Measurements from ENCODE around the gene KNDC1.

Gene KNDC1

GRCh38 chr10:133189726-133190125, 29.7 kb downstream of the KNDC1 start:
- WGBS: 94% methylated on average over 11 of the region's 14 CpGs
- Histone ChIP-seq H2BK15ac (ENCODE audit: low read depth, poor library complexity, severe bottlenecking) (no peak overlapping the region), H3K14ac (ENCODE audit: low read length in 2 of 2) (no peak overlapping the region), H3K4me1 (ENCODE audit: control insufficient read depth, insufficient read depth, low read depth, low read length) (peaks cover 2% of the 10 kb centered on the region), H3K9me3 (ENCODE audit: control insufficient read depth, low read length) (peaks cover 7% of the 10 kb centered on the region), H3K27me3 (ENCODE audit: control insufficient read depth in 1 of 2, insufficient read depth in 1 of 2, low read length in 2 of 2) (peaks cover 0 to 32% of the 10 kb centered on the region in 2 experiments), H3K4ac (ENCODE audit: low read depth in 1 of 2, low read length in 2 of 2) (no peak overlapping the region), H4K91ac (ENCODE audit: low read length) (no peak overlapping the region), H3K23ac (ENCODE audit: low read length in 2 of 2) (no peak overlapping the region), H3K36me3 (ENCODE audit: control insufficient read depth in 1 of 2, insufficient read depth in 2 of 2, low read depth in 1 of 2, low read length in 2 of 2) (no peaks in the 10 kb centered on the region), H3K27ac (ENCODE audit: low read length, poor library complexity, severe bottlenecking) (no peak overlapping the region), H2AFZ (ENCODE audit: low read depth, low read length) (no peak overlapping the region), H3K9ac (ENCODE audit: low read length) (no peak overlapping the region), H3K4me2 (ENCODE audit: low read length, poor library complexity, severe bottlenecking) (no peak overlapping the region), H2AK5ac (ENCODE audit: low read length, severe bottlenecking) (no peak overlapping the region), H2BK5ac (ENCODE audit: low read depth, low read length, poor library complexity, severe bottlenecking) (no peak overlapping the region), H2BK12ac (ENCODE audit: low read length in 2 of 2) (no peak overlapping the region), H4K8ac (ENCODE audit: low read length) (no peak overlapping the region), H3K4me3 (ENCODE audit: insufficient read depth in 1 of 2, low read depth in 1 of 2, low read length in 2 of 2) (no peak overlapping the region), H2BK120ac (ENCODE audit: low read depth, low read length) (no peak overlapping the region), H3K18ac (ENCODE audit: low read depth in 1 of 2, low read length in 2 of 2) (no peak overlapping the region), H3K79me1 (replicated peaks; ENCODE audit: low read length, poor library complexity, severe bottlenecking) (no peaks in the 10 kb centered on the region)
- no peak for DNase-seq

GRCh38 chr10:133190225-133190624, 30.2 kb downstream of the KNDC1 start:
- no peak overlapping the region for H2AK5ac ChIP-seq (ENCODE audit: low read length, severe bottlenecking)

DNA sequence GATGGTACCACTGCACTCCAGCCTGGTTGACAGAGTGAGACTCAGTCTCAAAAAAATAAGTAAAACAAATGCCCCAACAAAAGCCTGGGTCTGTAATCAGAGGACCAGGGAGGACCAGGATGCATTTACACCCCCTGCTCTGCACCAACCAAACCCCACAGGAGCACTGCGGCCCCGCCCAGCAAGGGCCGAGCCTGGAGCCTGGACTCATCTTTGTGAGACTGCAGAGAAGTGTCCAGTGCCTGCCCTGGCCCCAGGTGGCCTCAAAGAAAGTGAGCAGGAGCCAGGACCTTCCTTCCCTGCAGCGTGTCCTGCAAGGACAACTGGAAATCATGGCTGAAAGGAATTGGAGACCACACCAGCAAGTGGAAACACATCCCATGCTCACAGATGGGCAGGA, 31.6 kb downstream of the KNDC1 start:
- no peak overlapping the region for H3K4me3 ChIP-seq (ENCODE audit: insufficient read depth in 1 of 2, low read depth in 1 of 2, low read length in 2 of 2)
- H3K36me3 ChIP-seq (ENCODE audit: control insufficient read depth in 1 of 2, insufficient read depth in 2 of 2, low read depth in 1 of 2, low read length in 2 of 2): no peaks in the 10 kb centered on the region
- 77% methylated on average over 4 of the region's 4 CpGs for WGBS
- H2BK120ac ChIP-seq (ENCODE audit: low read depth, low read length): no peak overlapping the region
- H3K9ac ChIP-seq (ENCODE audit: low read length): no peak overlapping the region
- no peak overlapping the region for H2AFZ ChIP-seq (ENCODE audit: low read depth, low read length)
- H3K27me3 ChIP-seq (ENCODE audit: control insufficient read depth in 1 of 2, insufficient read depth in 1 of 2, low read length in 2 of 2): peaks cover 0 to 25% of the 10 kb centered on the region in 2 experiments
- no peaks in the 10 kb centered on the region for H3K79me1 ChIP-seq (replicated peaks; ENCODE audit: low read length, poor library complexity, severe bottlenecking)
- peaks cover 3% of the 10 kb centered on the region for H3K4me1 ChIP-seq (ENCODE audit: control insufficient read depth, insufficient read depth, low read depth, low read length)
- no peak overlapping the region for H2BK12ac ChIP-seq (ENCODE audit: low read length in 2 of 2)
- peaks cover 7% of the 10 kb centered on the region for H3K9me3 ChIP-seq (ENCODE audit: control insufficient read depth, low read length)
- no peak overlapping the region for H4K91ac ChIP-seq (ENCODE audit: low read length)
- no peak overlapping the region for H3K18ac ChIP-seq (ENCODE audit: low read depth in 1 of 2, low read length in 2 of 2)
- no peak overlapping the region for H2AK5ac ChIP-seq (ENCODE audit: low read length, severe bottlenecking)
- no peak overlapping the region for H3K4me2 ChIP-seq (ENCODE audit: low read length, poor library complexity, severe bottlenecking)
- H3K23ac ChIP-seq (ENCODE audit: low read length in 2 of 2): no peak overlapping the region
- no peak overlapping the region for H4K8ac ChIP-seq (ENCODE audit: low read length)
- H3K27ac ChIP-seq (ENCODE audit: low read length, poor library complexity, severe bottlenecking): no peak overlapping the region
- no peak overlapping the region for H2BK5ac ChIP-seq (ENCODE audit: low read depth, low read length, poor library complexity, severe bottlenecking)
- no peak for DNase-seq
- no peak overlapping the region for H3K14ac ChIP-seq (ENCODE audit: low read length in 2 of 2)
- H3K4ac ChIP-seq (ENCODE audit: low read depth in 1 of 2, low read length in 2 of 2): no peak overlapping the region
- H2BK15ac ChIP-seq (ENCODE audit: low read depth, poor library complexity, severe bottlenecking): no peak overlapping the region

More at GRCh38 chr10:133190225-133190624, 30.2 kb downstream of the KNDC1 start:
- no peak overlapping the region for H2BK12ac ChIP-seq (ENCODE audit: low read length in 2 of 2)
- no peak overlapping the region for H3K18ac ChIP-seq (ENCODE audit: low read depth in 1 of 2, low read length in 2 of 2)
- no peak overlapping the region for H2AFZ ChIP-seq (ENCODE audit: low read depth, low read length)
- H2BK120ac ChIP-seq (ENCODE audit: low read depth, low read length): no peak overlapping the region
- no peak overlapping the region for H3K14ac ChIP-seq (ENCODE audit: low read length in 2 of 2)
- H2BK5ac ChIP-seq (ENCODE audit: low read depth, low read length, poor library complexity, severe bottlenecking): no peak overlapping the region
- peaks cover 2% of the 10 kb centered on the region for H3K4me1 ChIP-seq (ENCODE audit: control insufficient read depth, insufficient read depth, low read depth, low read length)
- H3K36me3 ChIP-seq (ENCODE audit: control insufficient read depth in 1 of 2, insufficient read depth in 2 of 2, low read depth in 1 of 2, low read length in 2 of 2): no peaks in the 10 kb centered on the region
- H2BK15ac ChIP-seq (ENCODE audit: low read depth, poor library complexity, severe bottlenecking): no peak overlapping the region
- H3K9ac ChIP-seq (ENCODE audit: low read length): no peak overlapping the region
- peaks cover 7% of the 10 kb centered on the region for H3K9me3 ChIP-seq (ENCODE audit: control insufficient read depth, low read length)
- no peak overlapping the region for H4K8ac ChIP-seq (ENCODE audit: low read length)
- no peak overlapping the region for H3K27ac ChIP-seq (ENCODE audit: low read length, poor library complexity, severe bottlenecking)
- no peak overlapping the region for H3K4me3 ChIP-seq (ENCODE audit: insufficient read depth in 1 of 2, low read depth in 1 of 2, low read length in 2 of 2)
- no peak overlapping the region for H4K91ac ChIP-seq (ENCODE audit: low read length)
- no peak overlapping the region for H3K23ac ChIP-seq (ENCODE audit: low read length in 2 of 2)
- H3K79me1 ChIP-seq (replicated peaks; ENCODE audit: low read length, poor library complexity, severe bottlenecking): no peaks in the 10 kb centered on the region
- no peak overlapping the region for H3K4me2 ChIP-seq (ENCODE audit: low read length, poor library complexity, severe bottlenecking)
- WGBS: 94% methylated on average over 10 of the region's 10 CpGs
- peaks cover 0 to 32% of the 10 kb centered on the region in 2 experiments for H3K27me3 ChIP-seq (ENCODE audit: control insufficient read depth in 1 of 2, insufficient read depth in 1 of 2, low read length in 2 of 2)
- no peak for DNase-seq
- H3K4ac ChIP-seq (ENCODE audit: low read depth in 1 of 2, low read length in 2 of 2): no peak overlapping the region

DNA sequence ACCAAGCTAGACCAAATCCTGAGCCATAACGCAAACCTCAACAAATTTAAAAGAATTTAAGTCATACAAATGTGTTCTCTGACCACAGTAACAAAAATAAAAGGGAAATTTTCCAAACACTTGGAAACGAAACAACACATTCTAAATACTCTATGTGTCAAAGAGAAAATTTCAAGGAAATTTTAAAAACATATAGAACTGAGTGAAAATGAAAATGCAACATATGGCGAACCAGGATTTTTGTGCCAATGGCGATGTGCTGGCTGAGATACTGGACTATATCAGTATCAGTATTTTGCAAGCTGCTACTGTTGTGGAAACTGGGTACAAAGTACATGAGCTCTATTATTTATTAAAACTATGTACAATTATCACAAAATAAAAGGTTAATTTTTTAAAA, 34.1 kb downstream of the KNDC1 start:
- no peak overlapping the region for H2BK120ac ChIP-seq (ENCODE audit: low read depth, low read length)
- H4K8ac ChIP-seq (ENCODE audit: low read length): no peak overlapping the region
- WGBS: 94% methylated on average over 3 of the region's 4 CpGs
- no peaks in the 10 kb centered on the region for H3K79me1 ChIP-seq (replicated peaks; ENCODE audit: low read length, poor library complexity, severe bottlenecking)
- H3K14ac ChIP-seq (ENCODE audit: low read length in 2 of 2): no peak overlapping the region
- H2AFZ ChIP-seq (ENCODE audit: low read depth, low read length): no peak overlapping the region
- no peak overlapping the region for H2BK5ac ChIP-seq (ENCODE audit: low read depth, low read length, poor library complexity, severe bottlenecking)
- H3K18ac ChIP-seq (ENCODE audit: low read depth in 1 of 2, low read length in 2 of 2): no peak overlapping the region
- no peak overlapping the region for H2BK15ac ChIP-seq (ENCODE audit: low read depth, poor library complexity, severe bottlenecking)
- H3K9me3 ChIP-seq (ENCODE audit: control insufficient read depth, low read length): peaks cover 7% of the 10 kb centered on the region
- no peak overlapping the region for H2AK5ac ChIP-seq (ENCODE audit: low read length, severe bottlenecking)
- peaks cover 0 to 16% of the 10 kb centered on the region in 2 experiments for H3K27me3 ChIP-seq (ENCODE audit: control insufficient read depth in 1 of 2, insufficient read depth in 1 of 2, low read length in 2 of 2)
- H3K23ac ChIP-seq (ENCODE audit: low read length in 2 of 2): no peak overlapping the region
- H3K4me3 ChIP-seq (ENCODE audit: insufficient read depth in 1 of 2, low read depth in 1 of 2, low read length in 2 of 2): no peak overlapping the region
- no peaks in the 10 kb centered on the region for H3K36me3 ChIP-seq (ENCODE audit: control insufficient read depth in 1 of 2, insufficient read depth in 2 of 2, low read depth in 1 of 2, low read length in 2 of 2)
- H3K27ac ChIP-seq (ENCODE audit: low read length, poor library complexity, severe bottlenecking): no peak overlapping the region
- no peak overlapping the region for H2BK12ac ChIP-seq (ENCODE audit: low read length in 2 of 2)
- no peak overlapping the region for H3K9ac ChIP-seq (ENCODE audit: low read length)
- no peak overlapping the region for H4K91ac ChIP-seq (ENCODE audit: low read length)
- no peak overlapping the region for H3K4me2 ChIP-seq (ENCODE audit: low read length, poor library complexity, severe bottlenecking)
- H3K4ac ChIP-seq (ENCODE audit: low read depth in 1 of 2, low read length in 2 of 2): no peak overlapping the region
- peaks cover 3% of the 10 kb centered on the region for H3K4me1 ChIP-seq (ENCODE audit: control insufficient read depth, insufficient read depth, low read depth, low read length)
- DNase-seq: no peak
